Naive B cell (primary cell): ENCODE results near the gene ATF4. TPM values are rescaled to one million over a fixed set of nuclear protein-coding genes. Genes with fewer than 3 reads are reported as not detected.
"Not testable (repeated sequence)": the region's sequence is repeated elsewhere in the genome, so short reads cannot be mapped to it uniquely, and the experiment has no call there.

Experiments
- ATAC-seq, 2 donors: fragments of 150-1000 bp; cut with Tn5 transposase; 2 replicates each; pipeline ENCODE4 v1.10.0; 2021; ENCODE audit warnings: low read depth in 2 of 2, mild to moderate bottlenecking in 2 of 2, moderate library complexity in 2 of 2
- DNase-seq: peaks from one replicate; pipeline ENCODE4 v3.0.0; 2022
- H3K27ac Mint-ChIP-seq, 6 donors: one replicate each; pipeline ENCODE4 v1.8.0; 2020 to 2022; ENCODE audit warnings: mild to moderate bottlenecking in 6 of 6, mixed read lengths in 6 of 6, moderate library complexity in 5 of 6, inconsistent platforms in 2 of 6
- H3K27me3 Mint-ChIP-seq, 3 donors: one replicate each; pipeline ENCODE4 v1.8.0; 2021 to 2022; ENCODE audit warnings: mixed read lengths in 3 of 3, mild to moderate bottlenecking in 1 of 3
- H3K36me3 Mint-ChIP-seq, 2 donors: one replicate each; pipeline ENCODE4 v1.8.0; 2020 to 2022; ENCODE audit warnings: mixed read lengths in 2 of 2, inconsistent platforms in 1 of 2, mild to moderate bottlenecking in 1 of 2
- H3K4me1 Mint-ChIP-seq, 3 donors: one replicate each; pipeline ENCODE4 v1.8.0; 2020 to 2022; ENCODE audit warnings: mixed read lengths in 3 of 3, inconsistent platforms in 1 of 3, mild to moderate bottlenecking in 1 of 3, moderate library complexity in 1 of 3
- H3K4me3 Mint-ChIP-seq, 8 donors: one replicate each; pipeline ENCODE4 v1.8.0; 2020 to 2022; ENCODE audit warnings: mild to moderate bottlenecking in 8 of 8, mixed read lengths in 8 of 8, moderate library complexity in 8 of 8, inconsistent platforms in 2 of 8
- H3K9me3 Mint-ChIP-seq, 7 donors: one replicate each; pipeline ENCODE4 v1.8.0; 2020 to 2022; ENCODE audit warnings: mixed read lengths in 7 of 7, mild to moderate bottlenecking in 5 of 7, inconsistent platforms in 2 of 7, moderate library complexity in 1 of 7
- polyA plus RNA-seq, 6 donors: library from polyadenylated mRNA; unstranded; fragments of 300-500 nt; fragmentation: Illumina TruSeq; gene quantifications; one replicate each; pipeline ENCODE4 v1.2.3, GENCODE V29; 2021; ENCODE audit warnings: low read depth in 6 of 6

ATF4 gene
- polyA plus RNA-seq, 6 donors from 2014 or later, result 74.9 to 159 (median 98.9) TPM

DNA sequence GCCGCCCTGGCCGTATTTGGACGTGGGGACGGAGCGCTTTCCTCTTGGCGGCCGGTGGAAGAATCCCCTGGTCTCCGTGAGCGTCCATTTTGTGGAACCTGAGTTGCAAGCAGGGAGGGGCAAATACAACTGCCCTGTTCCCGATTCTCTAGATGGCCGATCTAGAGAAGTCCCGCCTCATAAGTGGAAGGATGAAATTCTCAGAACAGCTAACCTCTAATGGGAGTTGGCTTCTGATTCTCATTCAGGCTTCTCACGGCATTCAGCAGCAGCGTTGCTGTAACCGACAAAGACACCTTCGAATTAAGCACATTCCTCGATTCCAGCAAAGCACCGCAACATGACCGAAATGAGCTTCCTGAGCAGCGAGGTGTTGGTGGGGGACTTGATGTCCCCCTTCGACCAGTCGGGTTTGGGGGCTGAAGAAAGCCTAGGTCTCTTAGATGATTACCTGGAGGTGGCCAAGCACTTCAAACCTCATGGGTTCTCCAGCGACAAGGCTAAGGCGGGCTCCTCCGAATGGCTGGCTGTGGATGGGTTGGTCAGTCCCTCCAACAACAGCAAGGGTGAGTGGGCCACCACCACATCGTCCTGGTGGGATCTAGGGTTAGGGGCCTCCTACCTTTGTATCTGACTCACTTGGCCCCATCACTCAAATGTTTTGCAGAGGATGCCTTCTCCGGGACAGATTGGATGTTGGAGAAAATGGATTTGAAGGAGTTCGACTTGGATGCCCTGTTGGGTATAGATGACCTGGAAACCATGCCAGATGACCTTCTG, 934 bp downstream of the ATF4 start:
- H3K27ac Mint-ChIP-seq, result peak overlapping the region; percentile 89 to 100 (median 99)
- H3K4me3 Mint-ChIP-seq, result peak overlapping the region; percentile 90 to 100 (median 98)
- ATAC-seq, H3K36me3 Mint-ChIP-seq, DNase-seq, H3K9me3 Mint-ChIP-seq, H3K27me3 Mint-ChIP-seq: not testable (repeated sequence)
- peaks cover 35 to 55% (median 52%) of the 10 kb centered on the region in 3 donors for H3K4me1 Mint-ChIP-seq

DNA sequence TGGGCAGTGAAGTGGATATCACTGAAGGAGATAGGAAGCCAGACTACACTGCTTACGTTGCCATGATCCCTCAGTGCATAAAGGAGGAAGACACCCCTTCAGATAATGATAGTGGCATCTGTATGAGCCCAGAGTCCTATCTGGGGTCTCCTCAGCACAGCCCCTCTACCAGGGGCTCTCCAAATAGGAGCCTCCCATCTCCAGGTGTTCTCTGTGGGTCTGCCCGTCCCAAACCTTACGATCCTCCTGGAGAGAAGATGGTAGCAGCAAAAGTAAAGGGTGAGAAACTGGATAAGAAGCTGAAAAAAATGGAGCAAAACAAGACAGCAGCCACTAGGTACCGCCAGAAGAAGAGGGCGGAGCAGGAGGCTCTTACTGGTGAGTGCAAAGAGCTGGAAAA, 1.7 kb downstream of the ATF4 start:
- DNase-seq, ATAC-seq, H3K9me3 Mint-ChIP-seq, H3K36me3 Mint-ChIP-seq, H3K27me3 Mint-ChIP-seq: not testable (repeated sequence)
- Mint-ChIP-seq H3K27ac (peak overlapping the region in 4 of 6 donors; percentile 81 to 99 (median 92)), H3K4me3 (peak overlapping the region; percentile 90 to 100 (median 98)), H3K4me1 (peaks cover 40 to 59% (median 58%) of the 10 kb centered on the region in 3 donors)

DNA sequence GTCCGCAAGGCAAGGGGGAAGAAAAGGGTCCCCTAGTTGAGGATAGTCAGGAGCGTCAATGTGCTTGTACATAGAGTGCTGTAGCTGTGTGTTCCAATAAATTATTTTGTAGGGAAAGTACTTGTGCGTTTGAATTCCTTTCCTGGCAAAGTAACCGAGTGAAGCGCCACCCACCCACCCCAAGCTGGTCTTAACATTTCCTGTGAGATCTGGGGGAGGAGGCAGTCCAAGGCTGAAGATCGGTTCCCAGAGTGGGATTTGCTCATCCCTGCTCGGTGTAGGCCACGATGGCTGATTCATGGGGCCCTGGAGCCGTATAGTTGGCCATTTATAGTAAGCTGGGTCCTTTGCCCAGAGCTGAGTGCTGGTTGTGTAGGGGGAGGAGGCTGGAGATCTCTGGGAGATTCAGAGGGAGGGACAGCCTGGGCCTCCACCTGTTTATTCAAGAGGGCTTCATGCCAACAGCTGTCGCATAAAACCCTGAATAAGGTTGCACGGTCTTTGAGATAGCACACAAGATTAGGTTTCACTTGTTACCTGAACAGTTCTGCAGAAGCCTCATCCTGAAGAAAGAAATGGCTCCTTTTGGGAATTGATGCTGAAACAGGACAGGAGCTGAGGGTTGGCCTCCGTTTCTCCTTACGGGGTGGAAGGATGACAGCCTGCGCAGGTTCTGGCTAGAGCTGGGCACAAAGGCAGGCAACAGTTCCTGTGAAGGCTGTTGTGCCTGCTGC, 2.4 kb downstream of the ATF4 start:
- no peaks in the 10 kb centered on the region for H3K27me3 Mint-ChIP-seq
- peak overlapping the region in 3 of 6 donors; percentile 59 to 99 (median 84) for H3K27ac Mint-ChIP-seq
- ATAC-seq (no peak), DNase-seq (no peak)
- H3K9me3 Mint-ChIP-seq, result peaks cover 0 to 4% (median 0%) of the 10 kb centered on the region in 7 donors
- peaks cover 0 to 9% of the 10 kb centered on the region in 2 donors for H3K36me3 Mint-ChIP-seq
- H3K4me3 Mint-ChIP-seq, result peak overlapping the region; percentile 60 to 100 (median 97)
- peaks cover 45 to 66% (median 64%) of the 10 kb centered on the region in 3 donors for H3K4me1 Mint-ChIP-seq

DNA sequence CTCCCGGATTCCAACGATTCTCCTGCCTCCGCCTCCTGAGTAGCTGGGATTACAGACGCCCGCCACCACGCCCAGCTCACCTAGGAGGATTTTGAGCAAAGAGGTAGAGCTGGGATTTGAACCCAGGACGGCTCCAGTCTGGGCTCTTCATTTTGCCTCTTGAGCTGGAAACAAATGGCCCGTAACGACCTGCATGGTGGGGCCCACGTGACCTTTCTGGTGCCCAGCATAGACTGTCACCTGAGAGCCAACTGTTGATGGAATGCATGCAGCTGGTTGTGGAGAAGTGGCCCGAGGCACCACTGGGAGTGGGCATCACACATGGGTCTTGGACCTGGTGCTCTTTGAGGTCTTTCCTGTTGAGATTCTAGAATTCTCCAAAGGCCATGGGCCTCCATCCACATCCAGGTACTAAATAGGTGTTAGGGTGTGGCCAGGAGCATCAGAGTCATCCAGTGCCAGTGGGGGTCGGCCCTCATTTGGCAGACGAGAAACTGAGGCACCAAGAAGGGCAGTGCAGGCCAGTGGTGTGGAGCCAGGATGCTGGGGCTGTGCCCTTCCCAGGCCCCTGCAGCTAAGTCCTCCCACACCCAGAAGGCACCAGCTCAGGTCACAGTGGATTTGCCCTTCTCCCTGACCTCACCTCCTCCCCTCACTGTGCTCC, 3.9 kb downstream of the ATF4 start:
- Mint-ChIP-seq H3K27me3 (no peaks in the 10 kb centered on the region), H3K27ac (peak overlapping the region in 1 of 6 donors; percentile 51), H3K4me3 (peak overlapping the region in 3 of 8 donors; percentile 43 to 74 (median 64)), H3K36me3 (peaks cover 0 to 9% of the 10 kb centered on the region in 2 donors), H3K9me3 (peaks cover 0 to 4% (median 0%) of the 10 kb centered on the region in 7 donors), H3K4me1 (peaks cover 58 to 78% (median 74%) of the 10 kb centered on the region in 3 donors)
- ATAC-seq (no peak), DNase-seq (no peak)

DNA sequence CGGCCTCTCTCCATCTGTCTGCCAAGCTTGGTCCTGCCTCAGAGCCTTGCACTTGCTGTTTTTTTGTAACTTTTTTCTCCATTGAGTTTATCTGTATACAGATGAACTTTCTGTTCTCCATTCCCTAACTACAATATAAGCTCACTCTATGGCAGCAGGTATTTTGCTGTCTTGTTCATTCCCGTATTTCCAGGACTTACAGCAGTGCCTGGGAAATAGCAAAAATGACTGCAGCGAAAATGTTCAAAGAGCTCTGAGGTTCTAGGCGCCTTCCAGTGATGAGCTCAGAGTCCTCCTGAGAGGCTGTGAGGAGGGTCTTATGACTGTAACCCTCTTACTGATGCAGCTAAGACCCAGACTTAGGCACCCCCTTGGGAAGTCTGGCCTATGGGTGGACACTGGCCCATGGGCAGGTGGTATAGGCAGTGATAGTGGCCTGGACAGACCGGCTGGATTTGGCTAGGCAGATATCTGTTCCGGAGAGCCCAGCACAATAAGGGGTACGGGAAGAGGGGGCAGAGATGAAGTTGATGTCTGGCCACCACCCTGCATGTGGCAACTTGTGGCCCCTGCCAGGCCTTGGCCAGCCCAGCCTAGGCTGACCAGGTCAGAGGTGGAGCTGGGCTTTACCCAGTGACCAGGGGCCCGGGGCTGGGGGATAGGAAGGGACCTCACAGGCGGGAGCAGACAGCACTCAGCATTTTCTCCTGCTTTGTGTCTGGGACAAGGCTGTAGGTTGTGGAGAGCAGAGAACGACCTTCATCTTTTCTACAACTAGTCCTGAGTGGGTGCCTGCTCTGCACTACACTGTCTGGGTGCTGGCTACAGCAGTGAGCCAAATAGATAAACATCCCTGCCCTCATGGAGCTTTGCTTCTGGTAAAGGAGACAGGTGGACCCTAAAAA, 4.6 kb downstream of the ATF4 start:
- peak overlapping the region in 3 of 6 donors; percentile 5 to 90 (median 59) for H3K27ac Mint-ChIP-seq
- no peaks in the 10 kb centered on the region for H3K27me3 Mint-ChIP-seq
- H3K4me1 Mint-ChIP-seq, result peaks cover 61 to 83% (median 79%) of the 10 kb centered on the region in 3 donors
- peaks cover 0 to 9% of the 10 kb centered on the region in 2 donors for H3K36me3 Mint-ChIP-seq
- no peak for DNase-seq
- no peak for ATAC-seq
- peak overlapping the region in 6 of 8 donors; percentile 21 to 79 (median 43) for H3K4me3 Mint-ChIP-seq
- H3K9me3 Mint-ChIP-seq, result peaks cover 0 to 3% (median 0%) of the 10 kb centered on the region in 7 donors

GRCh38 chr22:39525658-39525975, 5.3 kb downstream of the ATF4 start:
- Mint-ChIP-seq H3K36me3 (peaks cover 0 to 9% of the 10 kb centered on the region in 2 donors), H3K27ac (peak overlapping the region in 2 of 6 donors; percentile 84 to 90), H3K27me3 (no peaks in the 10 kb centered on the region), H3K4me1 (peaks cover 62 to 89% (median 84%) of the 10 kb centered on the region in 3 donors), H3K9me3 (no peaks in the 10 kb centered on the region), H3K4me3 (peak overlapping the region in 5 of 8 donors; percentile 3 to 79 (median 42))
- no peak for ATAC-seq
- no peak for DNase-seq

- no peaks in the 10 kb centered on the region for H3K9me3 Mint-ChIP-seq
- DNase-seq (no peak), ATAC-seq (peak; percentile 41 to 45)
- peaks cover 0 to 6% of the 10 kb centered on the region in 2 donors for H3K36me3 Mint-ChIP-seq
- H3K27ac Mint-ChIP-seq, result peak overlapping the region in 5 of 6 donors; percentile 38 to 91 (median 51)
- H3K27me3 Mint-ChIP-seq, result no peaks in the 10 kb centered on the region
- H3K4me3 Mint-ChIP-seq, result peak overlapping the region in 6 of 8 donors; percentile 9 to 73 (median 45)
- peaks cover 70 to 93% (median 91%) of the 10 kb centered on the region in 3 donors for H3K4me1 Mint-ChIP-seq
Measured at GRCh38 chr22:39526736-39527171, 6.4 kb downstream of the ATF4 start.

GRCh38 chr22:39527481-39527961, 7.2 kb downstream of the ATF4 start:
- H3K27me3 Mint-ChIP-seq, result no peaks in the 10 kb centered on the region
- H3K4me1 Mint-ChIP-seq, result peaks cover 67 to 92% (median 90%) of the 10 kb centered on the region in 3 donors
- H3K27ac Mint-ChIP-seq, result peak overlapping the region in 4 of 6 donors; percentile 49 to 91 (median 78)
- DNase-seq, result no peak
- H3K36me3 Mint-ChIP-seq, result no peaks in the 10 kb centered on the region
- H3K4me3 Mint-ChIP-seq, result peak overlapping the region in 6 of 8 donors; percentile 1 to 92 (median 36)
- no peaks in the 10 kb centered on the region for H3K9me3 Mint-ChIP-seq
- no peak for ATAC-seq

- Mint-ChIP-seq H3K27ac (peak overlapping the region in 5 of 6 donors; percentile 52 to 90 (median 69)), H3K9me3 (no peaks in the 10 kb centered on the region), H3K27me3 (no peaks in the 10 kb centered on the region), H3K36me3 (no peaks in the 10 kb centered on the region), H3K4me3 (peak overlapping the region in 7 of 8 donors; percentile 53 to 92 (median 70)), H3K4me1 (peaks cover 64 to 88% (median 88%) of the 10 kb centered on the region in 3 donors)
- ATAC-seq (no peak), DNase-seq (no peak)
Measured at GRCh38 chr22:39528080-39528661, 7.8 kb downstream of the ATF4 start.

DNA sequence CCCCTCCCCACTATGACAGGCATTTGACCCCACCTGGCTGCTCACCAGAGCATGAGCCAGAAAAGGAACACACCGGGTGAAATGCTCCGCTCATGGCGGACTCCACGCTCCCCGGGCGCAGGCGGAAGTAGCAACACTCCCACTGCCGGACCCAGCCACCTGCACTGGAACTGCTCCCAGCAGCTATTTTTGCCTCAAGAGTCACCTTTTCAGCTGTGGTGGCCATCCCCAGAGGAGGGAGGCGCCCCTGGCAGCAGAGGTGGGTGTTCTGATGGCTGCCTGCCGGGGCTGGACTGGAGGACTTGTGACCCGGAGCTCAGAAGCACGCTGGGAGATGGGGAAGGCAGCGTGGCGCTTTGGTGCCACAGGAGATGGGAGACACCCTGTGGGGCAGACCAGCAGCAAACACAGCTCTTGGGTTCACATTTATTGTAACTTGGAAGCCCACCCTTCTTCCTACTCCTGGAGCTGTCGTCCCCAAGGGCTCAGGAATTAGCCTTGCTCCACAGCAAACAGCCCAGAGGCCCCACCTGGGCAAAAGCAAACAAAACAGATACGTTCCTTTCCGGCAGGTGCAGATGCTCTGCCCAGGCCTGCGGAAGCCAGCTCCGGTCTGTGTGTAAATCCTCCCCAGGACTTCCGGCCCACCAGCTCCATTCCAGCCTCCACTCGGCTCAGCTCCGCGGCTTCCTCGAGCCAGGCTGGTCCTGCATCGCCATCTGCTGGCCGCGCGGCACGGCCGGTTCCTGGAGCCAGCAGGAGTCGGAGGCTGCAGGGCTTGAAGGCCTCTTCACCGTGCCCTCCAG, 8.5 kb downstream of the ATF4 start:
- peaks cover 61 to 88% (median 84%) of the 10 kb centered on the region in 3 donors for H3K4me1 Mint-ChIP-seq
- H3K27ac Mint-ChIP-seq, result peak overlapping the region; percentile 38 to 92 (median 78)
- ATAC-seq (peak; percentile 27 to 32), DNase-seq (peak; percentile 85)
- H3K9me3 Mint-ChIP-seq, result no peaks in the 10 kb centered on the region
- no peaks in the 10 kb centered on the region for H3K36me3 Mint-ChIP-seq
- H3K4me3 Mint-ChIP-seq, result peak overlapping the region; percentile 61 to 92 (median 74)
- no peaks in the 10 kb centered on the region for H3K27me3 Mint-ChIP-seq

DNA sequence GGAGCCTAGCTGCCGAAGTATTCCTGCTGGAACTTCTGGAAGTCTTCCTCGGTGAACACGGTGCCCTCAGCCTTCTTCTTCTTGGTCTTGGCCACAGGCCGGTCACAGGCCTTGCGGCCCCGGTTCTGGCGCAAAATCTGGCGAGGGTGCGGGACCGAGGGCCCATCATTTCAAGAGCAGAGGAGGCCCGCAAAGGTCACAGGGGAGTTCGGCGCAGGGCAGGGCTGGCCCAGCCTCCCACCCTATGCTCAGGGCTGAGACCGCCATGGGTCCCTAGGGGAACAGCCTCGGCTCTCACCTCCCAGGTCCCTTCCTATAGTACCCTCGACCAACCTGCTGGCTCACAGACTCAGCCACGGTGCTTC, 9.1 kb downstream of the ATF4 start:
- H3K4me3 Mint-ChIP-seq, result peak overlapping the region; percentile 63 to 97 (median 75)
- H3K9me3 Mint-ChIP-seq, result no peaks in the 10 kb centered on the region
- H3K27me3 Mint-ChIP-seq, result no peaks in the 10 kb centered on the region
- H3K27ac Mint-ChIP-seq, result peak overlapping the region in 3 of 6 donors; percentile 54 to 90 (median 87)
- no peak for DNase-seq
- H3K36me3 Mint-ChIP-seq, result no peaks in the 10 kb centered on the region
- ATAC-seq, result no peak
- peaks cover 62 to 87% (median 80%) of the 10 kb centered on the region in 3 donors for H3K4me1 Mint-ChIP-seq
